ENCODE measurements around the gene SLC25A30.
"Not testable (repeated sequence)": the region's sequence is repeated elsewhere in the genome, so short reads cannot be mapped to it uniquely, and the experiment has no call there.

Gene SLC25A30

GRCh38 chr13:45361596-45362206, 56.5 kb downstream of the SLC25A30 start:
- H3K4me3 ChIP-seq (ENCODE audit: low read depth in 1 of 5, low read length in 5 of 5) = no peak overlapping the region
- H3K9me3 ChIP-seq (ENCODE audit: control insufficient read depth in 5 of 5, low read length in 5 of 5) = no peaks in the 10 kb centered on the region
- H3K27ac ChIP-seq (ENCODE audit: low read depth, low read length) = no peak overlapping the region
- H3K36me3 ChIP-seq (ENCODE audit: control insufficient read depth in 5 of 5, insufficient read depth in 5 of 5, low read length in 5 of 5) = peaks cover 0 to 40% (median 35%) of the 10 kb centered on the region in 5 donors
- H3K9ac ChIP-seq (ENCODE audit: low read length in 5 of 5) = no peak overlapping the region
- no peaks in the 10 kb centered on the region for H3K4me1 ChIP-seq (ENCODE audit: control insufficient read depth in 5 of 5, insufficient read depth in 5 of 5, low read length in 5 of 5)
- H3K27me3 ChIP-seq (ENCODE audit: control insufficient read depth in 5 of 5, insufficient read depth in 4 of 5, low read length in 5 of 5) = no peaks in the 10 kb centered on the region

GRCh38 chr13:45356966-45357672, 61.1 kb downstream of the SLC25A30 start:
- peaks cover 7 to 51% (median 40%) of the 10 kb centered on the region in 5 donors for H3K36me3 ChIP-seq (ENCODE audit: control insufficient read depth in 5 of 5, insufficient read depth in 5 of 5, low read length in 5 of 5)
- no peaks in the 10 kb centered on the region for H3K27me3 ChIP-seq (ENCODE audit: control insufficient read depth in 5 of 5, insufficient read depth in 4 of 5, low read length in 5 of 5)

GRCh38 chr13:45353895-45354294, 64.3 kb downstream of the SLC25A30 start:
- H3K9ac ChIP-seq (ENCODE audit: low read length in 5 of 5) = no peak overlapping the region
- no peaks in the 10 kb centered on the region for H3K4me1 ChIP-seq (ENCODE audit: control insufficient read depth in 5 of 5, insufficient read depth in 5 of 5, low read length in 5 of 5)
- peaks cover 7 to 56% (median 41%) of the 10 kb centered on the region in 5 donors for H3K36me3 ChIP-seq (ENCODE audit: control insufficient read depth in 5 of 5, insufficient read depth in 5 of 5, low read length in 5 of 5)
- H3K4me3 ChIP-seq (ENCODE audit: low read depth in 1 of 5, low read length in 5 of 5) = no peak overlapping the region
- no peaks in the 10 kb centered on the region for H3K9me3 ChIP-seq (ENCODE audit: control insufficient read depth in 5 of 5, low read length in 5 of 5)
- H3K27me3 ChIP-seq (ENCODE audit: control insufficient read depth in 5 of 5, insufficient read depth in 4 of 5, low read length in 5 of 5) = no peaks in the 10 kb centered on the region
- H3K27ac ChIP-seq (ENCODE audit: low read depth, low read length) = no peak overlapping the region

More at GRCh38 chr13:45356966-45357672, 61.1 kb downstream of the SLC25A30 start:
- Histone ChIP-seq H3K9me3 (ENCODE audit: control insufficient read depth in 5 of 5, low read length in 5 of 5) (no peaks in the 10 kb centered on the region), H3K9ac (ENCODE audit: low read length in 5 of 5) (no peak overlapping the region), H3K4me1 (ENCODE audit: control insufficient read depth in 5 of 5, insufficient read depth in 5 of 5, low read length in 5 of 5) (no peaks in the 10 kb centered on the region), H3K4me3 (ENCODE audit: low read depth in 1 of 5, low read length in 5 of 5) (no peak overlapping the region), H3K27ac (ENCODE audit: low read depth, low read length) (no peak overlapping the region)

- Histone ChIP-seq H3K36me3 (ENCODE audit: control insufficient read depth in 5 of 5, insufficient read depth in 5 of 5, low read length in 5 of 5) (peaks cover 7 to 60% (median 44%) of the 10 kb centered on the region in 5 donors), H3K4me3 (ENCODE audit: low read depth in 1 of 5, low read length in 5 of 5) (no peak overlapping the region), H3K4me1 (ENCODE audit: control insufficient read depth in 5 of 5, insufficient read depth in 5 of 5, low read length in 5 of 5) (no peaks in the 10 kb centered on the region), H3K27me3 (ENCODE audit: control insufficient read depth in 5 of 5, insufficient read depth in 4 of 5, low read length in 5 of 5) (no peaks in the 10 kb centered on the region), H3K27ac (ENCODE audit: low read depth, low read length) (no peak overlapping the region), H3K9ac (ENCODE audit: low read length in 5 of 5) (no peak overlapping the region), H3K9me3 (ENCODE audit: control insufficient read depth in 5 of 5, low read length in 5 of 5) (no peaks in the 10 kb centered on the region)
Measured at GRCh38 chr13:45352031-45352430, 66.1 kb downstream of the SLC25A30 start.

- H3K27me3 ChIP-seq (ENCODE audit: control insufficient read depth in 5 of 5, insufficient read depth in 4 of 5, low read length in 5 of 5) = no peaks in the 10 kb centered on the region
- H3K36me3 ChIP-seq (ENCODE audit: control insufficient read depth in 5 of 5, insufficient read depth in 5 of 5, low read length in 5 of 5) = peaks cover 4 to 60% (median 35%) of the 10 kb centered on the region in 5 donors
- no peak overlapping the region for H3K9ac ChIP-seq (ENCODE audit: low read length in 5 of 5)
- H3K4me1 ChIP-seq (ENCODE audit: control insufficient read depth in 5 of 5, insufficient read depth in 5 of 5, low read length in 5 of 5) = no peaks in the 10 kb centered on the region
- H3K9me3 ChIP-seq (ENCODE audit: control insufficient read depth in 5 of 5, low read length in 5 of 5) = no peaks in the 10 kb centered on the region
- no peak overlapping the region for H3K4me3 ChIP-seq (ENCODE audit: low read depth in 1 of 5, low read length in 5 of 5)
- no peak overlapping the region for H3K27ac ChIP-seq (ENCODE audit: low read depth, low read length)
Measured at GRCh38 chr13:45350152-45350551, 68.0 kb downstream of the SLC25A30 start.

- Histone ChIP-seq H3K27ac (ENCODE audit: low read depth, low read length) (no peak overlapping the region), H3K36me3 (ENCODE audit: control insufficient read depth in 5 of 5, insufficient read depth in 5 of 5, low read length in 5 of 5) (peaks cover 4 to 58% (median 32%) of the 10 kb centered on the region in 5 donors), H3K9ac (ENCODE audit: low read length in 5 of 5) (no peak overlapping the region)
Measured at GRCh38 chr13:45349438-45349837, 68.7 kb downstream of the SLC25A30 start.

GRCh38 chr13:45344064-45344463, 74.1 kb downstream of the SLC25A30 start:
- peaks cover 10 to 34% (median 21%) of the 10 kb centered on the region in 5 donors for H3K36me3 ChIP-seq (ENCODE audit: control insufficient read depth in 5 of 5, insufficient read depth in 5 of 5, low read length in 5 of 5)
- not testable (repeated sequence) for H3K9ac ChIP-seq (ENCODE audit: low read length in 5 of 5); H3K4me3 ChIP-seq (ENCODE audit: low read depth in 1 of 5, low read length in 5 of 5); H3K27ac ChIP-seq (ENCODE audit: low read depth, low read length); H3K9me3 ChIP-seq (ENCODE audit: control insufficient read depth in 5 of 5, low read length in 5 of 5); H3K27me3 ChIP-seq (ENCODE audit: control insufficient read depth in 5 of 5, insufficient read depth in 4 of 5, low read length in 5 of 5)
- peaks cover 1 to 26% (median 17%) of the 10 kb centered on the region in 5 donors for H3K4me1 ChIP-seq (ENCODE audit: control insufficient read depth in 5 of 5, insufficient read depth in 5 of 5, low read length in 5 of 5)

More at GRCh38 chr13:45349438-45349837, 68.7 kb downstream of the SLC25A30 start:
- Histone ChIP-seq H3K9me3 (ENCODE audit: control insufficient read depth in 5 of 5, low read length in 5 of 5) (no peaks in the 10 kb centered on the region), H3K27me3 (ENCODE audit: control insufficient read depth in 5 of 5, insufficient read depth in 4 of 5, low read length in 5 of 5) (no peaks in the 10 kb centered on the region), H3K4me3 (ENCODE audit: low read depth in 1 of 5, low read length in 5 of 5) (no peak overlapping the region), H3K4me1 (ENCODE audit: control insufficient read depth in 5 of 5, insufficient read depth in 5 of 5, low read length in 5 of 5) (no peaks in the 10 kb centered on the region)

Measured in subcutaneous abdominal adipose tissue (tissue), 5 donors.